ENCODE measurements around the gene SGTB.
"Not testable (repeated sequence)": the region's sequence is repeated elsewhere in the genome, so short reads cannot be mapped to it uniquely, and the experiment has no call there.

SGTB gene

DNA sequence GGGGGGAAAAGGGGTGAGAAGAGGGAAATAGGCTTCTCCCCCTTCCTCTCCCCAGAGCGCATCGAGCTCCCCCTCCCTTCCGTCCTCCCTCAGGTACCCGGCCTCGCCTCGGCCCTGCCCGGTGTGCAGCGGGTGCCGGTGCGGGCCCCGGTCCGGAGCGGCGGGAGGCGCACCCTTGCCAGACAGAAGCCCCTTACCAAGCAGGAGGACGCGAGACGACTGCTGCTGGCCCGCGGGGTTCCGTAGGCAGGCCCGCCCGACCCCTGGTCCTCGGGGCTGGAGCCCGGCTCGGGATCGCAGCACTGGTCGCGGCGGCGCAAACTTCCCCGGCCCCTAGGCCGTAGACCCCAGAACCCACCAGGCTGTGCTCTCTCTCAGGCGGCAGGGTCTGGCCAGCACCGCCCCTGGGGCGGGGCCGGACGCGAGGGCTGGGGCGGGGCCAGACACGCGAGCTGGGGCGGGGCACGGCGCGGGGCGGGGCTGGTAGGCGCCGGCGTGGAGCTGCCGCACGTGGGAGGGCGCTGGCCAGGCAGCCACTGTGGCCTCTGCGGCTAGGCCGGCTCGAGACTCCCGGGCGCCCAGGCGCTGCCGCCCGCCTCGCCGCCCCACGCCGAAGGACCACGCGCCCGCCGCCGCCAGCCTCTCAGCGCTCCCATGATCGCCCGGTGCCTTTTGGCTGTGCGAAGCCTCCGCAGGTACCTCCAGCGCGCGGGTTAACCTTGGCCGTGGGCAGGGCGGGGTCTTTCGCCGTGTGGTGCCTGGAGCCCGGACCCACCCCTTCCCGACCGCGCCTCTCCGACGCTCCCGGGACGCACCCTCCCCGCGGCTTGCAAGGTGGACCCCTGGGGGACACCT is at the start of gene SGTB, which contains the start of gene NLN:
SGTB (minus strand) TSS at position 390 of the 855 bp plus-strand sequence. CDS start 1,302 bp downstream, outside the sequence.
NLN (plus strand) TSS at position 486 of the 855 bp plus-strand sequence; CDS start at position 655, 169 bp downstream.
- peak; percentile 88 for DNase-seq

DNA sequence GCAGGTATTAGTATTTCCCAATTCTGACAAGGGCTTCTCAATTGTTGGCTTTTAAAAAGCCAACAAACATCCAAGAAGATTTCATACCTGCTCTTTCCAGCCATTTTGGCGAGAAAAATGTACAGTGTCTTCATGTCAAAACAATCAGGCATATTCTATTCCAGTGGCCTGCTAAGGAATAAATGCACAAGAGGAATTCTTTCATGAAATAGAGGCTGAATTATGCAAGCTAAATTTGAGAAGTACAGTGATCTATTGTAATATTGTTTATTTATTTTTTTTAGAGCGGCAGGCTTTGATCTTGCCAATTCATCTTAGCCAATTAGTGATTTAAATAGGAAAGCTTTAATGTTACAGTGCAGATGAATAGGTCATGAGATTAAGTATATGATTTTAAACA is 49.4 kb upstream of the SGTB start:
- no peak for DNase-seq

GRCh38 chr5:65769539-65769938 is 47.6 kb upstream of the SGTB start:
- DNase-seq, result no peak

- DNase-seq, result no peak
Observed at GRCh38 chr5:65768723-65769346, 46.9 kb upstream of the SGTB start.

- DNase-seq, result no peak
Observed at GRCh38 chr5:65767565-65767964, 45.7 kb upstream of the SGTB start.

- DNase-seq, result no peak
Observed at GRCh38 chr5:65766781-65767180, 44.9 kb upstream of the SGTB start.

DNA sequence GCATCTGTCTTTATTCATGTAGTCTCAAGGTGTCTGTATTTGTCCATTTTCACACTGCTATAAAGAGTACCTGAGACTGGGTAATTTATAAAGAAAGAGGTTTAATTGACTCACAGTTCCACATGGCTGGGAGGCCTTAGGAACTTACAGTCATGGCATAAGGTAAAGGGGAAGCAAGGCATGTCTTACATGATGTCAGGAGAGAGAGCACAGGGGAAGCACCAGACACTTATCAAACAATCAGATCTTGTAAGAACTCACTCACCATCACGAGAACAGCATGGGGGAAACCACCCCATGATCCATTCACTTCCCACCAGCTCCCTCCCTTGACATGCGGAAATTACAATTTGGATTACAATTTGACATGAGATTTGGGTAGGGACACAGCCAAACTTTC is 44.3 kb upstream of the SGTB start:
- no peak for DNase-seq

- DNase-seq, result no peak
Observed at GRCh38 chr5:65765582-65765981, 43.7 kb upstream of the SGTB start.

DNA sequence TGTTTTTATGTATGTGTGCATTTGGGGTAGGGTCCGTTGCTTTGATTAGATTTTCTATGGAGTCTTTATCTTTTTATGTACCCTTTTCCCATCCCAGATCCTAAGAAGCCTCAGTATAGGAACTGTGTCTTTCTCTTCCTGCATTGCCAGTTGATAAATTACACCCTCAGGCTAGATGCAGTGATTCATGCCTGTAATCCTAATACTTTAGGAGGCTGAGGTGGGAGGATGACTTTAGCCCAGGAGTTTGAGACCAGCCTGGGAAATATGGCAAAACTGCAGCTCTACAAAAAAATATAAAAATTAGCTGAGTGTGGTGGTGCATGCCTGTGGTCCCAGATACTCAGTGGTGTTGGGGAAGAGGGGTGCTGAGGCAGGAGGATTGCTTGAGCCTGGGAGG is 40.3 kb upstream of the SGTB start:
- DNase-seq, result no peak

DNA sequence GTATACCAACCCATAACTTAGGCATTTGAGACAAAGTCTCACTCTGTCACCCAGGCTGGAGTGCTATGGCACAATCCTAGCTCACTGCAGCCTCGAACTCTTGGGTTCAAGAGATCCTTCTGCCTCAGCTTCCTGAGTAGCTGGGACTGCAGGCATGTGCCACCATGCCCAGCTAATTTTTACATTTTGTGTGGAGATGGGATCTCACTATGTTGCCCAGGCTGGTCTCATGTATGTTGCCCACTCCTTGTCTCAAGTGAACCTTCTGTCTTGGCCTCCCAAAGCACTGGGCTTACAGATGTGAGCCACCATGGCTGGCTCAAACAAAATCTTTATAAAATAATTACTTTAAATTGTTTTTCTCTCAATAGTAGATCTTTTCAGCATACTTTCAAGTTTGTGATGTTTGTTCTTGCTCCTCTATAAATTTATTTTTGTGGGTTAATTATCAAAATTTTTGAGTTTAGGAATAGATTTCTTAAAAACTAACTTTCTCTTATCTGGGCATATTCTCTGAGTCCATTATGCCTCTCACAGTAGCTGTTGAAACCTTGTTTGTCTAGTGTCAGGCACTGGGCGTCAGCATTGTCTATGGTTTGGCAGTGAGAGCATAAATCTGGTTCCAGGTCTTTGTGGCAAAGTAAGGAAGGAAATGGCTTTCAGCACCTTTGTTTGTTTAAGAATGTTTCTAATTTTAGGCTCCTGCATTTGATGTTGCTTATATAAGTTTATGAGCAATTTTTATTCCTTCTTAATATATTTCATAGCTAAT is 38.8 kb upstream of the SGTB start:
- DNase-seq, result peak; percentile 46

DNA sequence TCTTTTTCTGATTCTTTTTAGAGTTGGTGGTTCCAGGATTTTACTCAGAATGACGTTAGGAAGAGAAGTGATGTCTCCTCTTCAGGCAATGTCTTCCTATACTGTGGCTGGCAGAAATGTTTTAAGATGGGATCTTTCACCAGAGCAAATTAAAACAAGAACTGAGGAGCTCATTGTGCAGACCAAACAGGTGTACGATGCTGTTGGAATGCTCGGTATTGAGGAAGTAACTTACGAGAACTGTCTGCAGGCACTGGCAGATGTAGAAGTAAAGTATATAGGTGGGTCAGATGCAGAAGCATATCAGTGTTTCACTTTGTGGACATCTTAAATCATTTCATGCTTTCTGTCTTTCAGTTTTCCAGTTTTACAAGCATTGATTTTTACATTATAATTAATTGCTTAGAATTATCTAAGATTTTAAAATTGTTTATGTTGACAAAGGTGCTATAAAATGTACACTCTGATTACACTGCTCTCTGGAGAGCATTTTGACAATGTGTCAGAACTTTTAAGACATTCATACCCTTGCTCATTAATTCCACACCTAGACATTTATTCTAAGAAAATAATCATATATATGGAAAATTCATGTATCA is 36.7 kb upstream of the SGTB start:
- no peak for DNase-seq

GRCh38 chr5:65753189-65753588 is 31.3 kb upstream of the SGTB start:
- no peak for DNase-seq

DNA sequence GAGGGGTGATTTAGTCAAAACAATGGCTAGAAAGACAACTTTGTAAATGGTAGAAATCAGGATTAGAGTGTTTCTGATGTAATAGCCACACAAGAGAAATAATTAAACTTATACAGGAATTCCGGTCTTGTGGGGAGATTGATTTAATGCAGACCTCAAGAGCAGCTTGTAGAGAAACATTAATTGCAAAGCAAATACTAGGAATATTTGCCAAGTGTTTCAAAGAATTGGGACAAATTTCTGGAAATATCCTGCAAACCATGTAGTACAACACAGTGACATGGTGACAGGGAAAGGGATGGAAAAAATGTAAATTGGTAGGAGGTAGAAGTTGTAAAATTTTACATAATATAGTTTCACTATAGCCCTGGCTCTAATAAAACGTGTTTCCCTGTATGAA is 29.0 kb upstream of the SGTB start:
- no peak for DNase-seq

DNA sequence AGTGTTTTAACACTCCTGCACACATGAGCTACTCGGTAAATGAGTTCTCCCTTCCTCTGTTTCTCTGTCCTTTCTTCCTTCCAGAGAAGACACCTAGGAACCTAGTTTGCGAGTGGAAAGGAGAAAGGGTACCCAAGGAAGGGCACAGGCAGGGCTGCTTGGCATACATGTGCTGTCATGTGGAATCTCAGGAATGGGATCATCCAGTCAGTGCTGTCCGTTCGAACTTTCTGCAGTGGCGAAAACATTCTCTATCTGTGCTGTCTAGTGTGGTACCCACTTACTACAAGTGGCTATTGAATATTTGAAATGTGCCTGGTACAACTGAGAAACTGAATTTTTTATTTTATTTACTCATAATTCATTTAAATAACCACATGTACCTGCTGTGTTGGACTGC is 28.0 kb upstream of the SGTB start:
- DNase-seq, result no peak

GRCh38 chr5:65749221-65749844 is 27.4 kb upstream of the SGTB start:
- DNase-seq, result no peak

DNA sequence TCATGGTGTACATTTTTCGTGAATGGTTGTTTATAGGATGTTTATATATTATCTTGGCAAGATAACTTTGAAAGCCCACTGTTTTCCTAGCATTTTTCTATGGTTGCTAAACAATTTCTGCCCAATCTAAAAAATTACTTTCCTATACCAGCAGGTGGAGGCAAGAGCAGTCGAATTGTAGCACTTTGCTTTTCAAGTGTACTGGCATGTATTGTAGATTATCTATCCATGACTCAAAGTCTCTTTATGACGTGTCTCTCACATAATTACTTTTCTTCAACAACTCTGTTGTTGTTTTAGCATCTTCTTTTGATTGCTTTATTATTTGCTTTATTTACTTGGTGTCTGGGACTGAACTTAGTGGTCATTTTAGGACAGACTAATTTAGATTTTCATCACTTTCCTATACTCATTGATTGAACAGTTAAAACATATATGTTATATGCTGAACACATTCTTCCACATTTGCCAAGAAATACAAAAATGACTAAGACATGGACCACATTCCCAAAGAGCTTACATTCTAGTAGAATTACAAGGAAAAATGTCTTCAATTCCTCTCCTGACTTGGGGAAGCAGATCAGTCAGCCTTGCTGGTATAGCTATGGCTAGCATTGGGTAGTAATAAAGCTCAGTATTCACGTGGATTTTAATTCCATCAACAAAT is 20.8 kb upstream of the SGTB start:
- DNase-seq, result no peak

DNA sequence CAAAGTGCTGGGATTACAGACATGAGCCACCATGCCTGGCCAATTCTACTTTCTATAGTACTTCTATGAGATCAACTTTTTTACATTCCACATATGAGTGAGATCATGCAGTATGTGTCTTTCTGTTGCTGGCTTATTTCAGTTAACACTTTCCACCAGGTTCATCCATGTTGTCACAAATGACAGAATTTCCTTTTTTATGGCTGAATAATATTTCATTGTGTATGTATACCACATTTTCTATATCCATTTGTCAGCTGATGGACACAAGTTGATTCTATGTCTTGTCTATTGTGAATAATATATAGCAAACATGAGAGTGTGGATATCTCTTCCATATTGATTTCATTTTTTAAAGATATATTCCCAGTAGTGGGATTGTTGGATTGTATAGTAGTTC is 17.3 kb upstream of the SGTB start:
- DNase-seq, result no peak

DNA sequence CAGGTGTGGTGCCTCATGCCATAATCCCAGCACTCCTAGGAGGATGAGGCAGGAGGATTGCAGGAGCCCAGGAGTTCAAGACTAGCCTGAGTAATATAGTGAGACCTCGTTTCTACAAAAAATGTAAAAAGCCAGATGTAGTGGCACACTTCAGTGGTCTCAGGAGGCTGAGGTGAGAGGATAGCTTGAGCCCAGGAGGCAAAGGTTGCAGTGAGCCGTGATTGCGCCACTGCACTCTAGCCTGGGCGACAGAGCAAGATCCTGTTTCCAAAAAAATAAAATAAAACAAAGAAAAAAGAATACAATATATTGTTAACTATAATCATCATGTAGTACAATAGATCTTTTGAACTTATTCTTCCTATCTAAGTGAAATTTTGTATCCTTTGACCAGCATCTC is 16.4 kb upstream of the SGTB start:
- DNase-seq, result no peak

DNA sequence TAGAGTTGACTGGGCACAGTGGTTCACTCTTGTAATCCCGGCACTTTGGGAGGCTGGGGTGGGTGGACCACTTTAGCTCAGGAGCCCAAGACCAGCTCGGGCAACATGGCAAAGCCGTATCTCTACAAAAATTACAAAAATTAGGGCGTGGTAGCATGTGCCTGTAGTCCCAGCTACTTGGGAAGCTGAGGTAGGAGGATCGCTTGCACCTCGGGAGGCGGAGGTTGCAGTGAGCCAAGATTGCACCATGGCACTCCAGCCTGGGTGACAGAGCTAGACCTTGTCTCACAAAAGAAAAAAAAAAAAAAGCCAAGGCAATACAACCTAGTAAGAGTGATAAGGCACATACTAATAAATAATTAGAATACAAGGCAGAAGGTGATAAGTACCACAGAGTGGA is 15.9 kb upstream of the SGTB start:
- DNase-seq, result no peak

DNA sequence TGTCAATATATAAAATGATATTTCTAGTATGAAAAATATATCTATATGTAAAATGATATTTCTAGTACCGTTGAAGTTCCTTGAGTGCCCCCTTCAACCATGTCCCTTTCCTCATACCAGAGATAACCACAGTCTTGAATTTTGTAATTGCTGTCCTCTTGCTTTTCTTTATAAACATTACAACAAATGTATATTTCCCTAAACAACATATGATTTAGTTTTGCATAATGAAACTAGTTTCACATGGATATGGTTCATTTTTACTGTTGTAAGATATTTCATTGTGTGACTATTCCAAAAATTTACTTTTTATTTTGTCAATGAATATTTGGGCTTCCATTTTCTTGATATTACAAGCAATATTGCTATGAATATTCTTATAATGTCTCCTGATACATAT is 14.1 kb upstream of the SGTB start:
- DNase-seq, result no peak

DNA sequence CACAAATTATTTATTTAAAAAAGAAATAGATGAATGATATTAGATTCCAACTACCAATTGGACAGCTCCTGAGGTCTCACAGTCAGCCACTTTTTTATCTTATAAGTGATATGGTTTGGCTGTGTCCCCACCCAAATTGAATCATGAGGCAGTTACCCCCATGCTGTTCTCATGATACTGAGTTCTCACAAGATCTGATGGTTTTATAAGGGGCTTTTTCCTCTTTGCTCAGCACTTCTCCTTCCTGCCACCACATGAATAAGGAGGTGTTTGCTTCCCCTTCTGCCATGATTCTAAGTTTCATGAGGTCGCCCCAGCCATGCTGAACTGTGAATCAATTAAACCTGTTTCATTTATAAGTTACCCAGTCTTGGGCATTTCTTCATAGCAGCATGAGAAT is 13.0 kb upstream of the SGTB start:
- DNase-seq, result no peak

- DNase-seq, result not testable (repeated sequence)
Observed at GRCh38 chr5:65734196-65734775, 12.4 kb upstream of the SGTB start.

Data from activated CD8-positive, alpha-beta memory T cell treated with anti-CD3 and anti-CD28 coated beads, Interleukin-2, amount 50 U/mL, for 4 hours (primary cell).